ENCODE results near the gene RPS6KB1.
"Not testable (repeated sequence)": the region's sequence is repeated elsewhere in the genome, so short reads cannot be mapped to it uniquely, and the experiment has no call there.

The RPS6KB1 gene

GRCh38 chr17:59892924-59893675 is at the start of gene RPS6KB1, which contains the start of gene TUBD1:
RPS6KB1 (plus strand) TSS chr17:59893121; CDS start chr17:59893185, 64 bp downstream.
TUBD1 (minus strand) TSS chr17:59892943; CDS start chr17:59891002, 1,941 bp downstream.
- peak within 1 kb of the TSS; percentile 100 for H3K4me3 Mint-ChIP-seq
- peaks cover 19% of the 10 kb centered on the region for H3K36me3 Mint-ChIP-seq (ENCODE audit: low read depth)
- no peaks in the 10 kb centered on the region for H3K27me3 Mint-ChIP-seq (ENCODE audit: low read depth)
- peak within 1 kb of the TSS; percentile 100 for H3K27ac Mint-ChIP-seq
- no peaks in the 10 kb centered on the region for H3K9me3 Mint-ChIP-seq
- peaks cover 43% of the 10 kb centered on the region for H3K4me1 Mint-ChIP-seq (ENCODE audit: low read depth)

DNA sequence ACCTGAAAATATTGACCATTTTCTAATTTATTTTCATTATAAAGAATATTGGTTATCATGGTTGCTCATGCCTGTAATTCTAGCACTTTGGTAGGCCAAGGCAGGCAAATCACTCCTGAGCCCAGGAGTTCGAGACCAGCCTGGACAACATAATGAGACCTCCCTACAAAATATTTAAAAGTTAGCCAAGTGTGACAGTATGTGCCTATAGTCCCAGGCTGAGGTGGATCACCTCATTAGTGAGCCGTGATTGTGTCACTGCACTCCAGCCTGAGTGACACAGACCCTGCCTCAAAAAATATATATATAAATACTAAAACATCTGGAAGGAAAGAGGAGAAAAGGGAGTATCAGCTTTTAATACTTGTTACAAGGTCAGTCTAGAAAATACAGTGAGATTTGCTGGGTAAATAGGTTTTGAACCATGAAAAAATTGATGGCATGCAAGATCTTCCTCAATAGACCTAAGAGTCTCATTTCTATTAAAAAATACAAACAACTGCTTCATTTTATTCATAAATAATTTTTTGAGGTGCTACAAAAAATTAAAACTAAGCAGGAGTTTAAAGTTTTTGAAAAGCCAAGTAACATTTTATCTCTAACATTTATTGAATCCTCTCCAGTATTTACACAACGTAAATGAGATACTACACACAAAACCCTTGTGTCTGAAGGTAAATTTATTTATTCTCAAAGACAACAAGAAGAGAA is 47.9 kb upstream of the RPS6KB1 start:
- Mint-ChIP-seq H3K4me3 (peak overlapping the region; percentile 32), H3K9me3 (no peaks in the 10 kb centered on the region), H3K36me3 (ENCODE audit: low read depth) (peaks cover 33% of the 10 kb centered on the region), H3K27me3 (ENCODE audit: low read depth) (no peaks in the 10 kb centered on the region), H3K27ac (peak overlapping the region; percentile 96), H3K4me1 (ENCODE audit: low read depth) (peaks cover 63% of the 10 kb centered on the region)

DNA sequence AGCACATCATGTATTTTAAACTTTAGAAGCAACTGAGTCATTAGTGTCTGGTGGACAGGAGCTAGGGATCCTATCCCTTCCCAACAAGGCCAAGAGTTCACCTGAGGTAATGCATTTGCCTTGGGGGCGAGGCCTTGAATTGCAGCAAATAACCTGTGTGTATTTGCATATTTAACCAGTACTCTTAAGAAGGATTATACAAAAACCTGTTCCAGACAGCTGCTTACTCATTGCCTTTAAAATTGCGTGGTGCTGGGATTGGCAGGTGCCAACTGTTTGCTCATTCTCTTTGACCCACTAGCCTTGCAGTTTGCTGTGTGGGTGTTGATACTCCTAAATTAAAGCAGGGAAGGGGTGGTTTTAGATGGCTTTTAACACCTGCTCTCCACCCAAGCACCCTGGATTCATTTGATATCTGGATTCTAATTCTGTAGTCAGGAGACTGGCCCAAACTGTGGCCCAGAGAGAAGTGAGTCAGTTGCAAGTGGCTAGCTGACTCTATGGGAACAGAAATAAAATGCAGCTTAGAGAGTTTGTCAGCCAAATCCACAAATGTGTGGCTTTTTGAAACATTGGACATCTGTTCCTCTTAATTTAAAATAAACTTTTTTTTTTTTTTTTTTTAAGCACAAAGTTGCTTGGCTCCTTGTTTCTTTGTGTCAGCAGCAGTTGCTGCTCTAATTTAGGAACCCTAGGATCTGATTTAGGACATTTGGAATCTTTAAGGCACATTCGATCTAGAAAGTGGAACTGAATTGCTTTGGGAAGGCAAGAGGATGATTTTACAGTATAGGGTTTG is 47.1 kb upstream of the RPS6KB1 start:
- Mint-ChIP-seq H3K36me3 (ENCODE audit: low read depth) (peaks cover 26% of the 10 kb centered on the region), H3K4me1 (ENCODE audit: low read depth) (peaks cover 58% of the 10 kb centered on the region), H3K27ac (peak overlapping the region; percentile 96), H3K27me3 (ENCODE audit: low read depth) (no peaks in the 10 kb centered on the region), H3K9me3 (no peaks in the 10 kb centered on the region), H3K4me3 (peak overlapping the region; percentile 52)

DNA sequence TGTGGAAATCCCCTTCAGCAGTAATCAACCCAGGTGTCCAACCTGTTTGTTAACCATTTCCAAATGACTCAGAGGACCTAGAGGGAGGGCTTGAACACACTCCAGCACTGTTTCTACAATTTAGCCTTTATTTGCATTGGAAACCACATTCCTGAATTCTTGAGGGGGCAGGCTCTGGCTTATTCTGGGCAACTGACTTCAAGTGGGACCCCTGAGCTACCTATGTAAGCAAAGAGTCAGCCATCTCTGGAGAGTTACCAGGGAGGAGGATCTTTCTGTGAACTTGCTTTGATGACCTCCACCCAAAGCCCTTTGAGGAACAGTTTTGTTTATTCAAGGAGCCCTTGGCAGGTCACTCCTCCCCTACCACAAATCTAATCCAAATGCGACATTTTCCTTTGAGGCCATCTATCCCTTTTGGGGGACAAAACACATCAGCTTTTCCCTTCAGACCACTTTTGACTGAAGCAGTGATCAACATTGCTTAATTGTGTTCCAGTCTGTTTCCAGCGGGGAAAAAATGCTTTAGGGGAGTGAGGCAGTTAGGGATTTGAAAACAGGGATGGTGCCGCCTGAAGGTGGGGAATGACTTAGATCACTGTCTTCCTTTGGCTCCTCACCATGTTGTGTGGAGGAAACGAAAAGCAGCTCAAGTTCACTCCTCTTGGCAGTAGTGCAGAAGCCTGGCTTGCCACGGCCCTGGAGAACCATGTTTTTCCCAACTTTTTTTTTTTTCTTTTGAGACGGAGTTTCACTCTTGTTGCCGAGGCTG is 46.3 kb upstream of the RPS6KB1 start:
- Mint-ChIP-seq H3K4me3 (peak overlapping the region; percentile 52), H3K27me3 (ENCODE audit: low read depth) (no peaks in the 10 kb centered on the region), H3K4me1 (ENCODE audit: low read depth) (peaks cover 59% of the 10 kb centered on the region)

DNA sequence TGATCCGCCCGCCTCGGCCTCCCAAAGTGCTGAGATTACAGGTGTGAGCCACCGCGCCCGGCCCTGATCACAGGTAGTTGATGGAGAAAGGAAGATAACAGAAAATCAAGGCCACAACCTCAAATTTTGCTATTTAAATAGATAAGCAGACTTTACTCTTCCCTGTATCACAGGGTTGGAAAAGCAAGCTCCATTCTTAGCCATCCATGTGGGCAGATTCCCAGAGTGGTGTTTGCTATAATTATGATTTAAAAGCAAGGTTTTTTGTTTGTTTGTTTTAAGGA is 44.6 kb upstream of the RPS6KB1 start:
- Mint-ChIP-seq H3K4me1 (ENCODE audit: low read depth) (peaks cover 66% of the 10 kb centered on the region), H3K27me3 (ENCODE audit: low read depth) (no peaks in the 10 kb centered on the region), H3K36me3 (ENCODE audit: low read depth) (peaks cover 4% of the 10 kb centered on the region), H3K27ac (peak overlapping the region; percentile 90), H3K9me3 (no peaks in the 10 kb centered on the region), H3K4me3 (no peak overlapping the region)

More for the DNA sequence above, 46.3 kb upstream of the RPS6KB1 start:
- Mint-ChIP-seq H3K9me3 (no peaks in the 10 kb centered on the region), H3K27ac (peak overlapping the region; percentile 96), H3K36me3 (ENCODE audit: low read depth) (peaks cover 18% of the 10 kb centered on the region)

GRCh38 chr17:59848778-59849177 is 44.1 kb upstream of the RPS6KB1 start:
- peaks cover 64% of the 10 kb centered on the region for H3K4me1 Mint-ChIP-seq (ENCODE audit: low read depth)
- peaks cover 3% of the 10 kb centered on the region for H3K36me3 Mint-ChIP-seq (ENCODE audit: low read depth)
- H3K27ac Mint-ChIP-seq: peak overlapping the region; percentile 90
- H3K4me3 Mint-ChIP-seq: peak overlapping the region; percentile 54
- no peaks in the 10 kb centered on the region for H3K9me3 Mint-ChIP-seq
- H3K27me3 Mint-ChIP-seq (ENCODE audit: low read depth): no peaks in the 10 kb centered on the region

GRCh38 chr17:59850311-59850710 is 42.6 kb upstream of the RPS6KB1 start:
- Mint-ChIP-seq H3K27ac (peak overlapping the region; percentile 34), H3K4me1 (ENCODE audit: low read depth) (peaks cover 62% of the 10 kb centered on the region)
- H3K27me3 Mint-ChIP-seq (ENCODE audit: low read depth); H3K9me3 Mint-ChIP-seq; H3K4me3 Mint-ChIP-seq; H3K36me3 Mint-ChIP-seq (ENCODE audit: low read depth): not testable (repeated sequence)

DNA sequence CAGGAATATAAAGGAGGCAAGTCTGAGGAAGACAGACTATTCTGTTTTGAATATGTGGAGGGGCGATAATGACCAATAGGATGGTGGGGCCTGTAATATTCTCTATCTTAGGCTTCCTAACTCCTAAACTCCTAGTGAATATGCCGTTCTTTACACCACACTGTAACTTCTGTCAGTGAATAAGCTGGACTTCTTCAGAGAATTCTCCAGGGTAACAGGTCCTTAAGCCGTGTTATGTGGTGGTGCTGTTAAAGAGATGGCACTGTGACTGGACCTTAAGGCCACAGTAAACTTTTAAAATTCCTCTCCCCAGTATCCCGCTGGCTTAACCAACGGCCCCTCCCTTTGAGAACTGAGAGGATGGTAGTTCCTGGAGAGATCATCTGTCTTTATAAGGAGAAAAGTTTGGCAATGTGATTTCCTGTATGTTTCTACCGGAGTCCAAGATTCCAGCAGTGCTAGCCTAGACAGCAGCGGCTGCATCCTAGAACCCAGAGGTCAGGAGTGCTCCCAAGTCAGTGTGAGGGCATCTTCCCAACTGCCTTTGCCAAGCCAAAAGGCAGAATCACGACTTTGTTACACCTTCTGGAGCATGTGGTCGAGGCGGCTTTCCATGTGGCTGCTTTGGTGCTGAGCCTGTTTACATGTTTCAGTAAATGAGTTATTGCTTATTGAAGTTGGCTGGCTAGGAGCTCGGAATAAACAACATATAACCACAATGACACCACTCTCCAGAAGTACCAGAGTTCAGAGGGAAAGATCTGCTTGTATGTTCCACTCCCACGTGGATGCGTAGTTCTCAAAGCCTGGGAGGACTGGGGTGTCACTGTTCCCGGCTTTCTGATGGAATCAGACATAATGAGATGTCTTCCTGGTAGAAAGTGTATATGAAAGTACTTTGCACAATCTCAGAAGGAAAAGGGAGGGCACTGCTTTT is 41.2 kb upstream of the RPS6KB1 start:
- no peaks in the 10 kb centered on the region for H3K9me3 Mint-ChIP-seq
- H3K4me3 Mint-ChIP-seq: no peak overlapping the region
- H3K36me3 Mint-ChIP-seq (ENCODE audit: low read depth): peaks cover 8% of the 10 kb centered on the region
- H3K4me1 Mint-ChIP-seq (ENCODE audit: low read depth): peaks cover 56% of the 10 kb centered on the region
- H3K27ac Mint-ChIP-seq: peak overlapping the region; percentile 79
- H3K27me3 Mint-ChIP-seq (ENCODE audit: low read depth): no peaks in the 10 kb centered on the region

DNA sequence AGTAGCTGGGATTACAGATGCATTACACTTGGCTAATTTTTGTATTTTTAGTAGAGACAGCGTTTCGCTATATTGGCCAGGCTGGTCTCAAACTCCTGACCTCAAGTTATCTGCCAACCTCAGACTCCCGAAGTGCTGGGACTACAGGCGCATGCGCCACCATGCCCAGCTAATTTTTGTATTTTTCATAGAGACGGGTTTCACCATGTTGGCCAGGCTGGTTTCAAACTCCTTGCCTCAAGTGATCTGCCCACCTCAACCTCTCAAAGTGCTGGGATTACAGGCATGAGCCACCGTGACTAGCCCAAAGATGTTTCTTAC is 40.1 kb upstream of the RPS6KB1 start:
- H3K4me3 Mint-ChIP-seq: not testable (repeated sequence)

DNA sequence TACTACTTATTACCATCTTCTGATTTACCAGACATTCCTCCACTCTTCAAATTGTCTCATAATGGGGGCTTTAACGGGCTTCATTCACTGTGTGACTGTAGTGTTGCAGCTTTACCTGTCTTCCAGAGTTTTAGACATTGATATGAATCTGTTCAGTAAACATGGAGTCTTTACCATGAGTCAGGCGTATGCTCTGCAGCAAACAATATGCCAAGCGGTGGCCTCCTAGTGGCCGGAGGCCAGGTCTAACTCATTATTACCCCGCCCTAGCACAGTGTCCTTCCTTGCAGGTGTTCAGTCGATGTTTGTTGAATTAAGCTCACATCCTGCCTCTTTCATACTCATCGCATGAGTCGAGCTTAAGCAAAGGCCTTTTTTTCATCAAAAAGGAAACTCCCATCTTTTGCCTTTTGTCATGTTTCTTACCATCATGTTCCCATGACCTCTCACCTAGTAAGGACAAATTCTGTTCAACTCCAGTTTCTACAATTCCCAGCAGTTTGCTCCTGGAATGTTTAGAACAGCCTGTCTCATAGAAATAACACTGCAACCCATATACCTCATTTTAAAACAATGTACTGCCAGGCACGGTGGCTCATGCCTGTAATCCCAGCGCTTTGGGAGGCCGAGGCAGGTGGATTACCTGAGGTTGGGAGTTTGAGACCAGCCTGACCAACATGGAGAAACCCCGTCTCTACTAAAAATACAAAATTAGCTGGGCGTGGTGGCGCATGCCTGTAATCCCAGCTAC is 39.6 kb upstream of the RPS6KB1 start:
- Mint-ChIP-seq H3K27ac (peak overlapping the region; percentile 93), H3K4me1 (ENCODE audit: low read depth) (peaks cover 55% of the 10 kb centered on the region), H3K27me3 (ENCODE audit: low read depth) (no peaks in the 10 kb centered on the region), H3K4me3 (peak overlapping the region; percentile 9), H3K9me3 (no peaks in the 10 kb centered on the region), H3K36me3 (ENCODE audit: low read depth) (peaks cover 8% of the 10 kb centered on the region)

More for the DNA sequence above, 40.1 kb upstream of the RPS6KB1 start:
- not testable (repeated sequence) for H3K27me3 Mint-ChIP-seq (ENCODE audit: low read depth); H3K36me3 Mint-ChIP-seq (ENCODE audit: low read depth); H3K9me3 Mint-ChIP-seq
- Mint-ChIP-seq H3K4me1 (ENCODE audit: low read depth) (peaks cover 54% of the 10 kb centered on the region), H3K27ac (peak overlapping the region; percentile 93)

GRCh38 chr17:59853919-59854729 is 38.8 kb upstream of the RPS6KB1 start:
- H3K9me3 Mint-ChIP-seq; H3K4me3 Mint-ChIP-seq; H3K36me3 Mint-ChIP-seq (ENCODE audit: low read depth); H3K27me3 Mint-ChIP-seq (ENCODE audit: low read depth): not testable (repeated sequence)
- Mint-ChIP-seq H3K4me1 (ENCODE audit: low read depth) (peaks cover 52% of the 10 kb centered on the region), H3K27ac (peak overlapping the region; percentile 93)
